ENCODE results near the gene ITIH4.

- TF ChIP-seq GATA2 (IDR thresholded peaks at IDR 0.05; ENCODE audit: low read depth, low read length) = no peak
- TF ChIP-seq GATA3 (IDR thresholded peaks at IDR 0.05; ENCODE audit: low read depth, low read length) = no peak
Measured at GRCh38 chr3:52801839-52802238, 28.6 kb downstream of the ITIH4 start.

Measured in SH-SY5Y (cell line).